ENCODE results near the gene GLUL. TPM values are rescaled to one million over a fixed set of nuclear protein-coding genes. Genes with fewer than 3 reads are reported as not detected.

The GLUL gene
- polyA plus RNA-seq, 3 donors from 2014 or later = 73.3 to 127 (median 115) TPM

DNA sequence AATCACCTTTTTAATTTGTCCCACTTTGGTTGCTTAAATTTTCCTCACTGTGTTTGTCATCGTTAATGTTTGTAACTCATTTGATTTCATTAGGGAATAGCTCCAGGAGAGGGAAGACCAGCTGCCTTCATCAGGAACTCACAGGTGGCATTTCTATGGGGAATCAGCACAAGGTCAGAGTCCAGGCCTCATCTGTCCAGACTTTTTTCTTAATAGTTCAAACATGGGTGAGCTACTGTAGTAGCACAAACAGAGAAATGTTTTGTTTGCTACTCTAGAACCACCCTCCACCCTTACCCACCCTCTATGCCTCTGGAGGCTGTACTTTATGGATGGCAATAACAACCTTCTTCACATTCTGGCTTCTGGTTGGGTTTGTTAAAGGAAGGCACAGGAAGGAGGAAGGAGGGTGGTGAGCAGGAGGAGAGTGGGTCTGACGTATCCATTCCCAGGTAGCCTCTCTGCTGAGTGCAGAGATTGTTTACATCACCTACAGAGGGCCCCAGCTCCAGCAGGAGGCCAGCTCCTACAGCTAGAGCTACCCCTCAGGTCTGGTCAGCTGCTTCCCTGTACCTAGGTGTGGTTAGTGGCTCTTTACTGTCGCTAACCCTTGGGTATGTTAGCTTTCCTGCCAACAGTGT lies 17.0 kb upstream of the GLUL start:
- H3K4me3 Mint-ChIP-seq = no peak overlapping the region
- no peak overlapping the region for H3K27ac Mint-ChIP-seq
- no peaks in the 10 kb centered on the region for H3K9me3 Mint-ChIP-seq
- H3K36me3 Mint-ChIP-seq = no peaks in the 10 kb centered on the region
- no peak for DNase-seq
- H3K4me1 Mint-ChIP-seq = no peaks in the 10 kb centered on the region
- H3K27me3 Mint-ChIP-seq (ENCODE audit: low read depth in 3 of 3) = peaks cover 8 to 19% (median 13%) of the 10 kb centered on the region in 3 donors

DNA sequence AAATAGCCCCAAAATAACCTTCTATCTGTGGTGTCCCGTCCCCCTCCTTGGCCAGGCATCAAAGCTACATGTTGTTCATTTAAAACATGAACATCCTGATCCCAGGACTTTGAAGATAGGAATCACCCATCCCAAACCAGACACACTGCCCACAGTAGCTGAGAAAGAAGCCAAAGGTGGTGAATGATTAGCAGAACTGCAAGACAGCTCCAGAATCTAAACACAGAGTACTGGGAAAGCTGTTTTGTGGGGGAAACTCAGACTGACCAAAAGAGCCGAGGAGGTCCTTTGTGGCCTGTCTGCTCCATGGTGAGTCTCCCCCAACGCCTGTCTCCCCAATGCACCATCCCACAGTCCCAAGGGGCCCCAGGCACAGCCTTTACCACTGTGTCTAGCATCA lies 16.1 kb upstream of the GLUL start:
- no peak for DNase-seq
- Mint-ChIP-seq H3K36me3 (no peaks in the 10 kb centered on the region), H3K27ac (no peak overlapping the region), H3K4me3 (no peak overlapping the region), H3K9me3 (no peaks in the 10 kb centered on the region), H3K27me3 (ENCODE audit: low read depth in 3 of 3) (peaks cover 8 to 20% (median 13%) of the 10 kb centered on the region in 3 donors), H3K4me1 (no peaks in the 10 kb centered on the region)

DNA sequence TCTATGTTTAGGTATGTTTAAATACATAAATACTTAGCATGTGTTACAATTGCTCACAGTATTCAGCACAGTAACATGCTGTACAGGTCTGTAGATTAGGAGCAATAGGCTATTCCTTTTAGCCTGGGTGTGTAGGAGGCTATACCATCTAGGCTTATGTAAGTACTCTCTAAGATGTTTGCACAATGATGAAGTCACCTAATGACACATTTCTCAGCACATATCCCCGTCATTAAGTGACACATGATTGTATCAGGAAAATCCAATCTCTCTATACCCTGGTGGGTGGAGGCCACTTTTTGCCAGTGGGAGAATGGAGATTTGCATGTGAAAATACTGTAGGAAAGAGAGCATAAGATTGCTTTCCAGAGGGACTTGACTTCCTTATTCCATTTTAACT lies 14.4 kb upstream of the GLUL start:
- Mint-ChIP-seq H3K4me1 (no peaks in the 10 kb centered on the region), H3K4me3 (no peak overlapping the region), H3K27me3 (ENCODE audit: low read depth in 3 of 3) (peaks cover 8 to 20% (median 13%) of the 10 kb centered on the region in 3 donors), H3K9me3 (no peaks in the 10 kb centered on the region), H3K27ac (no peak overlapping the region), H3K36me3 (no peaks in the 10 kb centered on the region)
- DNase-seq = no peak

DNA sequence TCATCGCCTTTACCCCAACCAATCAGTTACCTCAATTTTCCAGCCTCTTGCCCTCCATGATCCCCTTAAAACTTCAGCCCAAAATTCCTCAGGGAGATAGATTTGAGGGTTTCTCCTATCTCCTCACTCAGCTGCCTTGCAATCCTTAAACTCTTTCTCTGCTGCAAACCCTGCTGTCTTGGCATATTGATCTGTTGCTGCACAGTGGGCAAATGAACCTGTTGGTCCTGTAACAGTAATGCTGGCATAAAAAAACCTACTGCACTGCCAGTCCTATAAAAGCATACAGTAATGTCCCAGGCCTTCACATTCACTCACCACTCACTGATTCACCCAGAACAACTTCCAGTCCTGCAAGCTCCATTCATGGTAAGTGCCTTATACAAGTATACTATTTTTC lies 14.0 kb upstream of the GLUL start:
- no peak overlapping the region for H3K27ac Mint-ChIP-seq
- no peaks in the 10 kb centered on the region for H3K4me1 Mint-ChIP-seq
- no peak for DNase-seq
- no peaks in the 10 kb centered on the region for H3K36me3 Mint-ChIP-seq
- H3K27me3 Mint-ChIP-seq (ENCODE audit: low read depth in 3 of 3) = peaks cover 8 to 20% (median 11%) of the 10 kb centered on the region in 3 donors
- no peaks in the 10 kb centered on the region for H3K9me3 Mint-ChIP-seq
- no peak overlapping the region for H3K4me3 Mint-ChIP-seq

DNA sequence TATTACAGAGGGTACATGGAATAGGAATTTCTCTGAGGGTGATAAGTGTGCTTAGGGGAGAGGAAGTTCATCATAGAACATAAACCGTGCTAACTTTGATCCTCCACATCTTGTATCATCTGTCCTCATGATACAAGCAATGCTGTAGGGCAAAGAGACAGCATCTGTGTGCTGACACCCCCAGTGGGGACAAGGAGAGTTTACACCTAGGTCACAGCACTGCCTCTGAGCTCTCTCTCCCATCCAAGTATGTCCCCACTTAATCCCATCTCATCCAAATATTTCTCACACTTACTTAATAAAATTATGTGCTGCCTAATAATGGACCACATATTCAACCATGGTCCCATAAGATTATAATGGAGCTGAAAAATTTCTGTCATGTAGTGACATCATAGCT lies 13.2 kb upstream of the GLUL start:
- H3K4me1 Mint-ChIP-seq = no peaks in the 10 kb centered on the region
- no peaks in the 10 kb centered on the region for H3K9me3 Mint-ChIP-seq
- H3K36me3 Mint-ChIP-seq = no peaks in the 10 kb centered on the region
- DNase-seq = no peak
- H3K27ac Mint-ChIP-seq = no peak overlapping the region
- H3K27me3 Mint-ChIP-seq (ENCODE audit: low read depth in 3 of 3) = peaks cover 8 to 20% (median 11%) of the 10 kb centered on the region in 3 donors
- no peak overlapping the region for H3K4me3 Mint-ChIP-seq

DNA sequence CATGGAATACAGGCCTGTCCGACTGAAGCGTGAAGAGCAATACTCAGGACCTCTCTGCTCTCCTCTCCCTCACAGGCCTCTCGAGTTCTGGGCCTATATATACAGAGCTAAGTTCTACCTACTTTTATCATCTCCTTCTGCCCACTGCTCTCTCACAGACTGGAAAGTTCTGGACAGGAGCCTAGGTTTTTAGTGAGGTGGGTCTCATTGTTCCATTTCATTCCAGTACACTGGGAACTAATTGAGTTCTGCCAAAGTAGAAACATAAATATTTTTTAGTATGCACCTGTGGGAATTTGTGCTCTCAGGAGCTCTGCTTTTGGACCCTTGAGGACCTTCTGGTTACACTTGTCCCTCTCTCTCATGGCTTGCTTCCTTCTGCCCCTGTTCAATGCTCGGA lies 9.0 kb upstream of the GLUL start, which contains the start of gene TEDDM1:
Gene TEDDM1, minus strand, starts transcription at position 101 of the 400 bp plus-strand sequence. CDS start 182 bp downstream, outside the sequence.
- Mint-ChIP-seq H3K27ac (no peak within 1 kb of the TSS), H3K4me3 (no peak within 1 kb of the TSS), H3K36me3 (no peaks in the 10 kb centered on the region), H3K4me1 (peaks cover 2 to 8% of the 10 kb centered on the region in 2 donors), H3K27me3 (ENCODE audit: low read depth in 3 of 3) (peaks cover 3 to 17% (median 5%) of the 10 kb centered on the region in 3 donors), H3K9me3 (no peaks in the 10 kb centered on the region)
- DNase-seq = no peak

DNA sequence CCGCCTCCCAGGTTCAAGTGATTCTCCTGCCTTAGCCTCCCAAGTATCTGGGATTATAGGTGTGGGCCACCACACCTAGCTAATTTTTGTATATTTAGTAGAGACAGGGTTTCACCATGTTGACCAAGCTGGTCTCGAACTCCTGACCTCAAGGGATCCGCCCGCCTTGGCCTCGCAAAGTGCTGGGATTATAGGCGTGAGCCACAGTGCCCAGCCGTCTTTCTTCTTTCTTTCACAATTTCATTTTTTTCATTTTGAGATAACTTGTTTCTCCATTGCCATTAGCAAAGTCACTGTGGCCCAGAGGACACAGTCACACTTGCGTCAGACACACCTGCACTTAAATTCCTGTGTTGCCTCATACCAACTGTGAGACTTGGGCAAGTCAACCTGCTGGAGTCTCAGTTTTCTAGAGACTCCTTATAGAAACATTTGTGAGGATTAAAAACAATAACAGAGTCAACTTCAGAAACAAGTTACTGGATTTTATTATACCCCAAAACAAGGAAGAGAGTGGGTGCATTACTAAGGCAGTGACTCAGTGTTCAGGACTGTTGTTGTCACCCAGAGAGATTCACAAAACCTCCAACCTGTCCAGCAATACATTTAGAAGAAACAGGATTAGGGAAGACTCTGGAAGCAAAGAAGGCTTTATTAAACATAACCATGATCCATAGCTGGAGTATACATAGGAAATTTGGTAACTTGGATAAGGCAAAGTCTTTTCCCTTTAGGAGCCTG lies 6.2 kb upstream of the GLUL start:
- H3K27me3 Mint-ChIP-seq (ENCODE audit: low read depth in 3 of 3) = peaks cover 0 to 5% (median 4%) of the 10 kb centered on the region in 3 donors
- H3K4me3 Mint-ChIP-seq = no peak overlapping the region
- H3K4me1 Mint-ChIP-seq = peaks cover 3 to 9% of the 10 kb centered on the region in 2 donors
- no peaks in the 10 kb centered on the region for H3K36me3 Mint-ChIP-seq
- peak overlapping the region in 1 of 6 donors; percentile 63 for H3K27ac Mint-ChIP-seq
- no peaks in the 10 kb centered on the region for H3K9me3 Mint-ChIP-seq
- DNase-seq = no peak

DNA sequence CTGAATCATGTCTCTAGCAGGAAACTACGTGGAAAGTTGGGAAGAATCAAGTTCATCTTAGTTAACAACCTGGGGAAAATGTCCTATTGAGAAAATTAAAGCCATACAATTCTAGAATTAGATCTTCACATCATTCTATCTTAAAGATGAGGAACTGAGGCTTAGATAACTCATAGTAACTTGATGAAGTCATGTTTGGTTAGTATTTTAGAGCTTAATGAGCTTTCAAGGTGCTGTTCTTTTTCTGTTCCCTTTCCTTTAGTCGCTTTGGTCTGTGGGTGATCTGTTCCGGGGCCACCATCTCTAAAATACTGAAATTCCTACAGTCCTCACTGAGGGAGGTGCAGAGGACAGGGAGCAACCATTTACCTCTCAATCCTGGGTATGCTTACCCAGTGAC lies 4.3 kb upstream of the GLUL start:
- no peaks in the 10 kb centered on the region for H3K36me3 Mint-ChIP-seq

DNA sequence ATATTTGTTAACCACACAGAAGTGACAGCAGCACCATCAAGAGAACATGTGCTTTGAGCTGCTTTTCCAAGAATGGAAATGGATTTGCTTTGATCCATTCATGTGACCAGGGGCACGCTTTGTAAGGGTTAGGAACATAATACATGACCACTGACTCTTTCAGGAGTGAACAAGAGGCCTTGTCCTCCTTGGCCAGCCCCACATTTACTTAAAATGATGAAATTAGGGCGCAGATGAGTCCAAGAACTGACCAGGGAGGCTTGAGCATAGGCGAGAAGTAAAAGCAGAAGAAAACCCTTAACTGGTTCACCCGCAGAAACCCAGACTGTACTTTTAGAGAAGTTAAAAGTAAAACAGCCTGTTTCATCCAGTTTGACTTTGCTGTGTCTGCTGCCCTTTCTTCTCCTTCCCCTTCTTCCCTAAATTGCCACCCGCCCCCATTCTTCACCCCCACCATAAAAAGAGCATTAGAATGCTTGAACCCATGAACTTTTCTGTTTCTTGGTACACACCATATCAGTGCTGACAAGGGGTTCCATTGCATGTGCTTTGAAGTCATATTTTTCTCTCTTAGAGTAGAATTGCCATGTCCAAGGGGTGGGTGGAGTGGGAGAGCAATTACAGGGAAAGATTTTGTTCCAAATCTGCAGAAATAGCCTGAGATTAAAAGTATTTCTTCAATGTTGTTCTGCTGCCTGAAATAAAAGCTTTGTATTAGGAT lies 2.6 kb upstream of the GLUL start:
- no peak overlapping the region for H3K4me3 Mint-ChIP-seq
- H3K4me1 Mint-ChIP-seq = peaks cover 25 to 29% of the 10 kb centered on the region in 2 donors
- H3K9me3 Mint-ChIP-seq = no peaks in the 10 kb centered on the region
- H3K27ac Mint-ChIP-seq = peak overlapping the region in 1 of 6 donors; percentile 17
- H3K36me3 Mint-ChIP-seq = no peaks in the 10 kb centered on the region
- no peak for DNase-seq
- H3K27me3 Mint-ChIP-seq (ENCODE audit: low read depth in 3 of 3) = peaks cover 7 to 15% (median 9%) of the 10 kb centered on the region in 3 donors

More for the DNA sequence above, 4.3 kb upstream of the GLUL start:
- Mint-ChIP-seq H3K9me3 (no peaks in the 10 kb centered on the region), H3K4me1 (peaks cover 11 to 14% of the 10 kb centered on the region in 2 donors), H3K4me3 (no peak overlapping the region), H3K27ac (no peak overlapping the region), H3K27me3 (ENCODE audit: low read depth in 3 of 3) (peaks cover 4 to 9% (median 5%) of the 10 kb centered on the region in 3 donors)
- DNase-seq = no peak

DNA sequence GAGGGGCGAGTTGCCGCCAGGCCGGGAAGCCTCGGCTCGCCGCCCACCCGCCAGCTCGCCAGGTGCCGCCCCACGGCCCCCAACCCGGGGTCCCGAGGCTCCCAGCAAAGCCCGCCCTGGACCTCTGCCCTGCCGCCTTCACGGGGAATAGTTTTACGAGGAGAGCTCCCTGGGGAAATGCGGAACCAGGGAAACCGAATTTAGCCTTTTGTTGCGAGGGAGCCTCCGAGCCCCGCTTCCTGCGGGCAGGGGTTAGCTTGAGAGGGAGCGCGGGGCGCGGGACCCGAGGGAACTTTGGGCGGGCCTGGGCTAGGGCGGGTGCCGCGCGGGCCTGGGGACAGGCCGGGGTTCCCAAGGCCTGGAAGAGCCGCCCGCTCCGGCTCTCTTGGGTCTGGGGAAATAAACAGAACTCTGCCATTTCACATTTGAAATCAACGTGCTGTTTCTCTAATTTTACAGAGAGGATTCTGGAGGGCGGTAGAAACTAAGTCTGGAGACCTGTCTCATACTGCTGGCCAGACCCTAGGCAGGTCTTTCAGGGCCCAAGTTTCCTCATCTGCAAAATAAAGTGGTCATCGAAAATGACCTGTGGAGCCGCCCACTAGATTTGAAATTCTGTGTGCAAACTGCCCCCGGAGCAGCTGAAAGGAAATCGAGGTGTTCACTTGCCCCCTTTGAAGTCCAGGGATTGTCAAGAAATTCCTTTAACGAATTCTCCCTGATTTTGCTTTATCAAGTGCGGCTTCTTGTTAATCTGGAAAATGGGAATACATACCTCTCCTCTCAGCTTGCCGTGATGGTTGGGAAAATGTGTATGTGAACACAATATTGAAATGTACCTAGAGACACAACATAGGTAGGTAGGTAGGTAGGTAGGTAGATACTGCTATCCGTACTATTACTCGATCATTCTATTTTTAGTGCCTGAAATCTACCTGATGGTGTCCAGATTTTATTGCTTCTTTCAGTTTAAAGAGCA lies 749 bp upstream of the GLUL start:
- DNase-seq = peak in 1 of 3 donors; percentile 40
- H3K27me3 Mint-ChIP-seq (ENCODE audit: low read depth in 3 of 3) = peaks cover 7 to 15% (median 9%) of the 10 kb centered on the region in 3 donors
- peaks cover 32 to 43% of the 10 kb centered on the region in 2 donors for H3K4me1 Mint-ChIP-seq
- peak overlapping the region; percentile 94 to 98 (median 97) for H3K4me3 Mint-ChIP-seq
- H3K27ac Mint-ChIP-seq = peak overlapping the region in 5 of 6 donors; percentile 34 to 74 (median 51)
- H3K36me3 Mint-ChIP-seq = peaks cover 0 to 6% (median 6%) of the 10 kb centered on the region in 3 donors
- H3K9me3 Mint-ChIP-seq = no peaks in the 10 kb centered on the region

DNA sequence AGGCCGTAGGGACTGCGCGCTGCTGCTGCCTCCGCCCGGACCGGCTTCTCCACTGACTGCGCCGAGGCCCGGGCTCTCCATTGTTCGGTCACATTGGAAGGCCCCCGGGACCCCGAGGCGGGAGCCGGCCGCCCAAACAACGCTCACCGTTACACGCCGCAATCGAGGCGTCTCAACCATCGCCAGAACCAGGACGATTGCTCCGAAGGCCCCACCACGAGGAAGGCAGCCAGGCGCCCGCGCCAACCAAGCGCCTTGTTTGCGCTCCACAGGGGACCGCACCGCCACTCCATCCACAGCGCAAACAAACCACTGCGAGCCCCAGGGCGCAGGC lies 595 bp downstream of the GLUL start:
- Mint-ChIP-seq H3K4me3 (peak overlapping the region; percentile 94 to 98 (median 97)), H3K9me3 (no peaks in the 10 kb centered on the region), H3K4me1 (peaks cover 30 to 37% of the 10 kb centered on the region in 2 donors), H3K27ac (peak overlapping the region; percentile 14 to 90 (median 86)), H3K36me3 (peaks cover 0 to 19% (median 18%) of the 10 kb centered on the region in 3 donors), H3K27me3 (ENCODE audit: low read depth in 3 of 3) (peaks cover 4 to 11% (median 7%) of the 10 kb centered on the region in 3 donors)
- DNase-seq = no peak

DNA sequence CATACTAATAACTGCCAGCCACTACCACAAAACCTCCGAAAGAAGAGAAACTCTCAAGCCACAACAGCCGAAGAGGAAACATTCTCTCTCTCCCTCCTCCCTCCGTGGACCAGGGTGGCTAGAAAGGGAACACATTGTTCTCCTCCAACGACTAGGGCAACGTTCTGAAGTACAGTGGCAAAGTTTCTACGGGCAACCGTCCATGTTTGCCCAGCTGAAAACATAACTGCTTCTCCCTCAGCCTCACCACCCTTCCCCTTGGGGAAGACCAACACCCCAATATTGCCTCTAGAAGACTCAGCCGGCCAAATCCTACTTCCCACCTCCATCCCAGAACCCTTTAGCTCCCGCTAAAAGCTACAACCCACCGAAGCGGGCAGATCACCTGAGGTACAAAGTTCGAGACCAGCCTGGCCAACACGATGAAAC lies 2.0 kb downstream of the GLUL start:
- H3K4me1 Mint-ChIP-seq = peaks cover 30 to 37% of the 10 kb centered on the region in 2 donors
- peak overlapping the region; percentile 94 to 98 (median 97) for H3K4me3 Mint-ChIP-seq
- peak overlapping the region; percentile 63 to 89 (median 76) for H3K27ac Mint-ChIP-seq
- peaks cover 4 to 11% (median 7%) of the 10 kb centered on the region in 3 donors for H3K27me3 Mint-ChIP-seq (ENCODE audit: low read depth in 3 of 3)
- peaks cover 9 to 33% (median 30%) of the 10 kb centered on the region in 3 donors for H3K36me3 Mint-ChIP-seq
- DNase-seq = peak in 1 of 3 donors; percentile 11
- H3K9me3 Mint-ChIP-seq = no peaks in the 10 kb centered on the region
